Forelimb muscle (tissue), 1 donor: ENCODE measurements around the gene FOXA3. TPM values are rescaled to one million over a fixed set of nuclear protein-coding genes. Genes with fewer than 3 reads are reported as not detected.
"Not testable (repeated sequence)": the region's sequence is repeated elsewhere in the genome, so short reads cannot be mapped to it uniquely, and the experiment has no call there.

ENCODE experiments used
- DNase-seq: peaks from one replicate; pipeline ENCODE4 v3.0.0-alpha.2; 2013; ENCODE audit warnings: low read depth
- polyA plus RNA-seq: library from polyadenylated mRNA; unstranded; fragments of 120-200 nt; gene quantifications from one replicate; pipeline ENCODE4 v1.2.1, GENCODE V29; 2013; ENCODE audit not compliant: insufficient read length

Gene FOXA3
- polyA plus RNA-seq, 1 donor: not detected

DNA sequence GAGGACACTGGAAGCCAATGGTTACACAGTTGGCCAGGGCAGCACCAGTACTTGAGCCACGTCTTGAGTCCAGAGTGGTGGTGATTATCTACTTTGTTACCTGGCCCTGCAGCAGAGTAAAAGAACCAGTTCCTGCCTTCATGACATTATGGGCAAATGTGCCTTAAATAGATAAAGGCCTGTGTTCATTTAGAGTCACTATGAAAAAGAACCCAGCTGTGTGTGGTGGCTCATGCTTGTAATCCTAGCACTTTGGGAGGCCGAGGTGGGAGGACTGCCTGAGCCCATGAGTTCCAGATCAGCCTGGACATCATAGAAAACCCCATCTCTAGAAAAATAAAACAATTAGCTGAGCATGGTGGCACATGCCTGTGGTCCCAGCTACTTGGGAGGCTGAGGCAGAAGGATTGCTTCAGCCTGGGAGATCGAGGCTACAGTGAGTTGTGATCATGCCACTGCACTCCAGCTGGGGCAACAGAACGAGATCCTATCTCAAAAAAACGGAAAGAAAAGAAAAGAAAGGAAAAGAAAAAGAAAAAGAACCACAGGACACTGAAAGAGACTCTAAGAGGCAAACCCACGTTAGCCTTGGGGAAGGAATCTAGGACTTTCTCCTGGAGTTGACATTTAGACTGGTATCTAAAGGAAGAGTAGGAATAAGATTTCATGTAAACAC lies 25.2 kb downstream of the FOXA3 start:
- no peak for DNase-seq

DNA sequence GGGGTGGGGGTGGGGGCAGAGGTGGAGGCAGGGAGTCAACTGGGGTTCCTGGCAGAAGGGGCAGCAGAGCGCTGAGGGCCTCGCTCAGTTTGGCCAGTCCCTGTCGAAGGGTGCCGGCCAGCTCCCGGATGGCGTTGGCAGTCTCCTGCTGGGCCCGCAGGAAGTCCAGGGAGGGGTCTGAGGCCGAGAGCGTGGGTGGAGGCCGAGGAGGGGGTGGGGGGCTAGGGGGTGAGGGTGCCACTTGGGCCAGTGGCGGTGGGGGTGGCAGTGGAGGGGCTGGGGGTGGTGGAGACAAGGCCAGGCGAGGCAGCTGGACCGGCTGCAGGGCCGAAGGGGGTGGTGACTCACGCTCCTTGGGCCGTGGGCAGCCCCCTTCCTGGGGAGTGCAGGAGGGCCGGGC lies 26.8 kb downstream of the FOXA3 start:
- no peak for DNase-seq

DNA sequence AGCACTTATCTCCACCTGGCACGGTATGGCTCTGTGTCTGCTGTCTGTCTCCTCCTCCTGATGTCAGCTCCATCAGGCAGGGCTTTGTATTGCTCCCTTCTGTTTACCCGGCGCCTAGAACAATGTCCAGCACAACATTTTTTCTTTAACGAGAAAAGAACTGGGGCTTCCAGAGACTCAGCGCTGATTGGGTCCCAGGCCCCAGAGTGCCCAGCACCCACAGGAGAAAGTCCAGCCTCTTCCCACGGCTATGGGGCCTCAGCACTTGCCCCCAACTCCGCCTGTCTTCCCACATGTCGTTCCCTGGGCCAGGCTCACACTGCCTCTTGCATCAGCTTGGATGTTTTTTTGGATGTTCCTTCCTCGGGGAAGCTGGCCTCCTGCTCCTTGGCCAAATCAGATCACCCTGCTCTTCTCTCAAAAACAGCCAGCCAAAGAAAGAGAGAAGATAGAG lies 31.4 kb downstream of the FOXA3 start:
- DNase-seq: no peak

DNA sequence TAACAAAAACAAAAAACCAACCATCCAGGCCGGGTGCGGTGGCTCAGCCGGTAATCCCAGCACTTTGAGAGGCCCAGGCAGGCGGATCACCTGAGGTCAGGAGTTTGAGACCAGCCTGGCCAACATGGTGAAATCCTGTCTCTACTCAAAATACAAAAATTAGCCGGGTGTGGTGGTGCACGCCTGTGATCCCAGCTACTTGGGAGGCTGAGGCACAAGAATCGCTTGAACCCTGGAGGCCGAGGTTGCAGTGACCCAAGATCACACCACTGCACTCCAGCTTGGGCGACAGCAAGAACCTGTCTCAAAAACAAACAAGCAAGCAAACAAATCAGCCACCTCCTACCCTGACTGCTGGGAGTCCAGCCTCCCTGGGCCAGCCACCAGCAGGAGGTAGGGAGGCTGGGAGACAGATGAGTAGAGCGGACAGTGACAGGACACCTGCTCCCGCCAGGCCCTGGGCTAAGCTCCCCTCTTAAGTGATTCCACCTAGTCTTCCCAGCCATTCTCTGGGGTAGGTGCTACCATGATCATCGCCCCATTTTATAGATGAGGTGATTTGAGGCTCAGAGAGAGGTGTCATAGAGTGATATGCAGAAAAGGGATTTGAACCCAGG lies 32.0 kb downstream of the FOXA3 start:
- not testable (repeated sequence) for DNase-seq

GRCh38 chr19:45897261-45897812 lies 33.2 kb downstream of the FOXA3 start:
- DNase-seq: no peak

DNA sequence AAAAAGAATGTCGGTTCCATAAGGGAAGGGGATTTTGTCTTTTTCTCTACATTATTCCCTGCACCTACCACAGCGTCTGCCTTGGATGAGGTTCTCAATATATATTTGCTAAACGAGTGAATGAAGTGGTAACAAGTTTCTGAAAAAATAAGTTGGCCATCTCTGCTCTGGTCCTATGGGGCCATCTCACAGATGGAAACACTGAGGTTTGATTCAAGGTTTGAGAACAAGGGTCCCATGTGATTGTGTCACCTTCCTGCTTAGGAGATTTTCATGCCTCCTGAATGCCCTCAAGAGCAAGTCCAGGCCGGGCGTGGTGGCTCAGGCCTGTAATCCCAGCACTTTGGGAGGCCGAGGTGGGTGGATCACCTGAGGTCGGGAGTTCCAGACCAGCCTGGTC lies 35.1 kb downstream of the FOXA3 start:
- DNase-seq: no peak

DNA sequence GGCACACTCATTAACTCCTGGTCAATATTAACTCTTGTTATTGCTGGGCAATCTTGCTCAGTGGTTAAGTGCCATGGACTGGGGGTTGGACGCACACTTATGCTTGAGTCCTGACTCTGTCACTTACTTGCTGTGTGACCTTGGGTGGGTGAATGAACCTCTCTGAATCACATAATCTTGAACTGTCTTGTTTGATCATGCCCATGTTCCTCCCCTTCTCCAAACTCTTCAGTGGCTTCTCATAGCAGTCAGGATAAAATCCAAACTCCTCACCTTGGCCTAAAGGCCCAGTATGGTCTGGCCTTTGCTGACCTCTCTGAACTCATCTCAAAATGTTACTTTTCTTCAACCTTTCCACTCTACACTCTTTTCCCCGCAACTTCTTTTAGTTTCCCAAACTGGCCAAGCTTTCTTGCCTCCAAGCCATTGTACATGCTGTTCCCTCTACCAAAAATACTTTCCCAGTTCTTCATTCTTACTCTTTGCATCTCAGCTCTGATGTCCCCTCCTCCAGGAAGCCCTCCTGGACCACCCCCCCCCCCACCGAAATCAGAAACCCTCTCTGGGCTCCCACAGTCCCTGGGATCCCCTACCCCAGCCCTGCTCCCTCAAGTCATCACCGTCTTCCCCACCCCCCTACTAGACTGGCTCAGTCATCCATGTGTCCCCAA lies 35.9 kb downstream of the FOXA3 start:
- no peak for DNase-seq

GRCh38 chr19:45900738-45901431 lies 36.8 kb downstream of the FOXA3 start:
- no peak for DNase-seq

GRCh38 chr19:45901432-45901911 lies 37.3 kb downstream of the FOXA3 start:
- no peak for DNase-seq

- no peak for DNase-seq
Measured at GRCh38 chr19:45901912-45902650, 38.0 kb downstream of the FOXA3 start, which contains the start of gene MYPOP. MYPOP (minus strand) TSS chr19:45902613; CDS start chr19:45901773, 840 bp downstream.

DNA sequence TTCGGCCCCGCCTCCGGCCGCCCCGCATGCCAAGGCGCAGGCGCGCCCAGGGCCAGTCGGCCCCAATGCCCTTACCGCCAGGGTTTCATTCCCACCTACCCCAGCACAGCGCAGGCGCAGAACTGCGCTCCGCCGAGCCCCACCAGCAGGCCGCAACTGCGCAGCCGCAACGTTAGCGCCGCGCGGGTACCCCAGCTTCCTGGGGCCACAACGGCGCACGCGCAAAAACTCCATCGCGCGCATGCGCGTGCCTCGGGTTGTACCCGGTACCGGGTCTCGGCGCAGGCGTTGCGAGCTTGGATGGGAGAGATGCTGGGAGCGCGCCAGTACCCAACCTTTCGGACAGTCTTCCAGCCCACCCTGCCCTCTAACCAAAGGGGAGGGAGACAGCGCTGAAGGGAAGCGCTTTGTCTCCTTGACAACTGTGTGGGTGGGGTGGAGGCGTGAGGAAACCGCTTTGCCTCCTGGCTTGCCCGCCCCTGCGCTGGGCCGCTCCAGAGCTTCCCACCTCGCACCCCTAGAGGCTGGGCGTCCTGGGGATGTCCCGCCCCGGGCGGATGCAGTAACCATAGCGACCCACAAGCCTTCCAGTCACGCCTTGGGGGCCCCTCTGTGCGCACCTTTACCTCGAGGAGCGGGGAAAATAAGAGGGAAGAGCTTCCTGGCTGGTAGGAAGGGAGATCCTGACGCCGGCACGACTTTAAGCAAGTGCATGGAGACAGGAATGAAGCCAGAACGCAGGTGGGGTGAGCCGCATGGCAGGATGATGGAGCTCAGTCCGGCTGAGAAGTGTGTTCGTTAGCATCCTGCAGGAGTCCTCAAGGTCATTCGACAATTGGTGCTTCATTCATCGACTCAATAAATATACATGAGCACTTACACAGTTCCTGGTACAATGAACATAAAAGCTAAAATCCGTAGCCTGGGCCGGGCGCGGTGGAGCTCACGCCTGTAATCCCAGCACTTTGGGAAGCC lies 38.8 kb downstream of the FOXA3 start:
- DNase-seq: peak; percentile 94

DNA sequence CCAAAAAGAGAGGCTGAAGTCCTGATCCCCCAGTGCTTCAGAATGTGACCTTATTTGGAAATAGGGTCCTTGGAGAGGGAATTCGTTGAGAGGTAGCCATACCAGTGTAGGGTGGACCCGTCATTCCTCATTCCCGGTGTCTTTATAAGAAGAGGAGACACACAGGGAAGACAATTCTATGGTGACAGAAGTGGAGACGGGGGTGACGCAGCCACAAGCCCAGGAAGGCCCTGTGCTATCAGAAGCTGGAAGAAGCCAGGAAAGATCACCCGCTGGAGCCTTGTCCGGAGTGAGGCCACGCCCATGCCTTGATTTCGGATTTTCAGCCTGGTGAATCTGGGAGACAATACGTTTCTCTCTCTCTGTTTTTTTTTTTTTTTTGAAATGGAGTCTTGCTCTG lies 40.9 kb downstream of the FOXA3 start:
- no peak for DNase-seq

DNA sequence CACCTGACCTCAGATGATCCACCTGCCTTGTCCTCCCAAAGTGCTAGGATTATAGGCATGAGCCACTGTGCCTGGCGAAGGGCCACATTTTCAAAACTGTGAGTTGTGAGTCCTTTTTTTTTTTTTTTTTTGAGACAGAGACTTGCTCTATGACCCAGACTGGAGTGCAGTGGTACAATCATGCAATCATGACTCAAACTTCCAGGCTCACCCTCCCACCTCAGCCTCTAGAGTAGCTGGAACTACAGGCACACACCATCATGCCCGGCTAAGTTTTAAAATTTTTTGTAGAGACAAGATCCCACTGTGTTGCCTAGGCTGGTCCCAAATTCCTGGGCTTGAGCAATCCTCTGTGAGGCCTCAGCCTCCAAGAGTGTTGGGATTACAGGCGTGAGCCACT lies 42.1 kb downstream of the FOXA3 start:
- DNase-seq: no peak

DNA sequence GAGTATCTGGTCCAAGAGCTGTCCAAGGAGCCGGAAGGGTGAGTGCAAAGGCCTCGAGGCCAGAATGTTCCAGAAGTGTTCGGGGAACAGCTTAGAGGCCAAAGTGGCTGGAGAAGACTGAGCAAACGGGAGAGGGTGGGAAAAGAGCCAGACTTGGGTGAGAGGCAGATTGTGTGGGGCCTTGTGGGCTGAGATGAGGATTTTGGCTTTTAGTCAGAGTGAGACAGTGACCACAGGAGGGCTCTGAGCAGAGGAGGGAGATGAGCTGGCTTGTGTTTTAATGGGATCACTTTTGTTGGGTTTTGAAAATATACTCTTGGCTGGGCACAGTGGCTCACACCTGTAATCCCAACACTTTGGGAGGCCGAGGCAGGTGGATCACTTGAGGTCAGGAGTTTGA lies 44.8 kb downstream of the FOXA3 start:
- no peak for DNase-seq

DNA sequence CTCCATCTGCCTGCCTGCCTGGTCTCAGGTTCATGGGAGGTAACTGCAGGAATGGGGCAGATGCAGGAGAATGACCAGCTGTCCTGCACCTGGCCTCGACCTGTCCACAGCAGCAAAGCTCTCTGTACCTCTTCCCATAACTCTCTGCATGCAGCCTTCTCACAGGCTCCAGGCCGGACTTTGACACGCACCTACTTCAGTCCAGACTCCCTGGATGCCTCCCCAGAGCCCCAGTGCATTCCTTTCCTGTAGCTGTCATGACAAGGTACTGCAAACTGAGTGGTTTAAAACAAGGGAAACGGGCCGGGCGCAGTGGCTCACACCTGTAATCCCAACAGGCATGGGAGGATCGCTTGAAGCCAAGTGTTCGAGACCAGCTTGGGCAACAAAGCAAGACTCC lies 47.2 kb downstream of the FOXA3 start:
- no peak for DNase-seq

GRCh38 chr19:45913874-45914830 lies 50.0 kb downstream of the FOXA3 start, which contains the start of gene NANOS2:
NANOS2 (minus strand) TSS chr19:45914778; CDS start chr19:45914693, 85 bp downstream.
- no peak for DNase-seq

DNA sequence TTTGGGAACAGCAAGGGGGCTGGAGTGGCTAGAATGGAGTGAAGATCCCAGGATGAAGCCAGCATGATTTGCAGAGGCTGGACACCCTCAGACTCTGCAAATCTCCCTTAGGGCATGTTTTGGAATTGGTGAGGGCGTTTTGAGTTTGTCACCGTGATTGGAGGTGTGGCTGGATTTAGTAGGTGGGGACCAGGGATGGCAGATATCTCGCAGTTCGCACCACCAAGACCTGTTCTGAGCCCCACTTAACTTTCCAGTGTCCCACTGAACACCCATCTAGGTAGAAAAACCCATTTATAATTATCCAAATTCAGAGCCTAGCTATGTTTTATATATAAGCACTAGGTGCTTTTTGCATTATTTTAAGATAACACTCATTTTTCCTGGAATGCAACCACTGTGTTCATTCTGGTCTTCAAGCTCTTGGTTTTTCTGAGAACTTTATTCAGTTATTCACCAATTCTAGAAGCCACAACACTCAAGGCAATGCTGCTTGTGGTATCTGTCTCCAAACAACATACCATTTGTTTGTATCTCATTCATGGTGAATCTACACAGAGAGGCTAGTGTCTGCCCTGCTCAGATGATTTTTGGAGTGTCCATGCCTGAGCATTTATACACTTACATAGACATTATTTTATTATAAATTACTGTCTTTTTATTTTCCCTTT lies 53.4 kb downstream of the FOXA3 start:
- DNase-seq: no peak

- DNase-seq: no peak
Measured at GRCh38 chr19:45918721-45919120, 54.6 kb downstream of the FOXA3 start.
